ENCODE results near the gene SCLY. TPM values are rescaled to one million over a fixed set of nuclear protein-coding genes. Genes with fewer than 3 reads are reported as not detected.

The SCLY gene
- total RNA-seq, 1 donor from 2014 or later = 12.1 TPM

GRCh38 chr2:238097201-238097987 is 36.6 kb downstream of the SCLY start:
- no peak for DNase-seq (ENCODE audit: low read depth in 2 of 2)

- peak; percentile 91 to 93 for DNase-seq (ENCODE audit: low read depth in 2 of 2)
Observed at GRCh38 chr2:238097988-238098871, 37.4 kb downstream of the SCLY start.

- no peak for DNase-seq (ENCODE audit: low read depth in 2 of 2)
Observed at GRCh38 chr2:238098901-238099713, 38.3 kb downstream of the SCLY start.

- DNase-seq (ENCODE audit: low read depth in 2 of 2) = no peak
Observed at GRCh38 chr2:238099714-238100048, 38.9 kb downstream of the SCLY start.

GRCh38 chr2:238100049-238100820 is 39.4 kb downstream of the SCLY start, which contains the start of gene ESPNL:
Gene ESPNL, plus strand, starts transcription at chr2:238100340. Its CDS starts 80 bp downstream, at chr2:238100420.
- no peak for DNase-seq (ENCODE audit: low read depth in 2 of 2)

GRCh38 chr2:238100821-238101771 is 40.3 kb downstream of the SCLY start:
- no peak for DNase-seq (ENCODE audit: low read depth in 2 of 2)

- DNase-seq (ENCODE audit: low read depth in 2 of 2) = no peak
Observed at GRCh38 chr2:238101891-238102841, 41.4 kb downstream of the SCLY start.

- no peak for DNase-seq (ENCODE audit: low read depth in 2 of 2)
Observed at GRCh38 chr2:238102865-238103264, 42.1 kb downstream of the SCLY start.

GRCh38 chr2:238103465-238104225 is 42.8 kb downstream of the SCLY start:
- no peak for DNase-seq (ENCODE audit: low read depth in 2 of 2)

GRCh38 chr2:238104226-238104690 is 43.5 kb downstream of the SCLY start:
- DNase-seq (ENCODE audit: low read depth in 2 of 2) = no peak

- DNase-seq (ENCODE audit: low read depth in 2 of 2) = no peak
Observed at GRCh38 chr2:238104691-238105371, 44.0 kb downstream of the SCLY start.

- DNase-seq (ENCODE audit: low read depth in 2 of 2) = no peak
Observed at GRCh38 chr2:238105506-238106338, 44.9 kb downstream of the SCLY start.

GRCh38 chr2:238106339-238106697 is 45.5 kb downstream of the SCLY start:
- DNase-seq (ENCODE audit: low read depth in 2 of 2) = no peak

GRCh38 chr2:238106698-238107524 is 46.1 kb downstream of the SCLY start:
- DNase-seq (ENCODE audit: low read depth in 2 of 2) = peak in 1 of 2 donors; percentile 39

All from lung microvascular endothelial cell (primary cell).